CD4-positive, alpha-beta memory T cell (primary cell): ENCODE data around the gene GFM1. TPM values are rescaled to one million over a fixed set of nuclear protein-coding genes. Genes with fewer than 3 reads are reported as not detected.

Experiments
- CTCF ChIA-PET: fragments of 350-600 bp; sonication (Branson Sonifier 250); formaldehyde crosslinking; loops from one replicate; lab custom pipeline; 2021; ENCODE audit warnings: inconsistent platforms; ENCODE audit not compliant: partially characterized antibody; lab: Charles Lee
- POLR2A ChIA-PET: fragments of 350-600 bp; sonication (Branson Sonifier 250); formaldehyde crosslinking; loops from one replicate; lab custom pipeline; 2021; ENCODE audit not compliant: partially characterized antibody; lab: Charles Lee
- DNase-seq, 5 donors: peaks; one replicate each; pipeline versions ENCODE4 v3.0.0 to v3.0.0-alpha.2; 2020 to 2022; ENCODE audit warnings: mixed read lengths in 1 of 5
- H3K27ac ChIP-seq: one replicate; pipeline ENCODE4 v1.7.0; 2013; ENCODE audit warnings: low read depth, low read length
- H3K27me3 ChIP-seq: 2 replicates; pipeline ENCODE4 v1.7.0; 2013; ENCODE audit warnings: mild to moderate bottlenecking, low read length, moderate library complexity; ENCODE audit not compliant: insufficient read depth
- H3K36me3 ChIP-seq: 2 replicates; pipeline ENCODE4 v1.7.0; 2013; ENCODE audit warnings: mild to moderate bottlenecking, low read length, moderate library complexity; ENCODE audit not compliant: insufficient read depth
- H3K4me1 ChIP-seq: 2 replicates; pipeline ENCODE4 v1.7.0; 2013; ENCODE audit warnings: mild to moderate bottlenecking, low read length, moderate library complexity; ENCODE audit not compliant: insufficient read depth
- H3K4me3 ChIP-seq, 2 donors: one replicate each; pipeline ENCODE4 v1.7.0; 2013; ENCODE audit warnings: low read length in 2 of 2, mild to moderate bottlenecking in 1 of 2
- H3K9me3 ChIP-seq, 2 donors: one replicate each; pipeline ENCODE4 v1.7.0; 2013; ENCODE audit warnings: low read length in 2 of 2, control low read depth in 1 of 2; ENCODE audit not compliant: control insufficient read depth in 1 of 2
- H3K27ac Mint-ChIP-seq, 7 donors: one replicate each; pipeline ENCODE4 v1.8.0; 2020 to 2021; ENCODE audit warnings: mixed read lengths in 7 of 7, mild to moderate bottlenecking in 6 of 7, inconsistent platforms in 3 of 7, moderate library complexity in 3 of 7
- H3K27me3 Mint-ChIP-seq, 2 donors: one replicate each; pipeline ENCODE4 v1.8.0; 2020 to 2021; ENCODE audit warnings: mixed read lengths in 2 of 2
- H3K36me3 Mint-ChIP-seq, 2 donors: one replicate each; pipeline ENCODE4 v1.8.0; 2020 to 2021; ENCODE audit warnings: mixed read lengths in 2 of 2, inconsistent platforms in 1 of 2, mild to moderate bottlenecking in 1 of 2
- H3K4me1 Mint-ChIP-seq, 4 donors: one replicate each; pipeline ENCODE4 v1.8.0; 2020 to 2021; ENCODE audit warnings: mixed read lengths in 4 of 4, mild to moderate bottlenecking in 1 of 4
- H3K4me3 Mint-ChIP-seq, 8 donors: one replicate each; pipeline ENCODE4 v1.8.0; 2020 to 2021; ENCODE audit warnings: mixed read lengths in 8 of 8, mild to moderate bottlenecking in 7 of 8, moderate library complexity in 6 of 8, inconsistent platforms in 3 of 8
- H3K9me3 Mint-ChIP-seq, 8 donors: one replicate each; pipeline ENCODE4 v1.8.0; 2020 to 2021; ENCODE audit warnings: mixed read lengths in 8 of 8, mild to moderate bottlenecking in 5 of 8, inconsistent platforms in 3 of 8, moderate library complexity in 1 of 8
- intact Hi-C: fragments of 100-400 bp; cut with micrococcal nuclease; formaldehyde crosslinking; loops from one replicate; pipeline ENCODE4 v1.15.1; 2023
- polyA plus RNA-seq, 2 donors: library from polyadenylated mRNA; unstranded; fragments of 300-500 nt; fragmentation: Illumina TruSeq; gene quantifications; one replicate each; pipeline ENCODE4 v1.2.3, GENCODE V29; 2021
- total RNA-seq, 2 experiments: library from RNA; stranded (reverse); gene quantifications; one replicate each; pipeline ENCODE4 v1.2.3, GENCODE V29; 2021

GFM1 gene
- total and polyA plus RNA-seq, 4 experiments from 2014 or later: 40.9 to 44.2 (median 43.2) TPM

DNA sequence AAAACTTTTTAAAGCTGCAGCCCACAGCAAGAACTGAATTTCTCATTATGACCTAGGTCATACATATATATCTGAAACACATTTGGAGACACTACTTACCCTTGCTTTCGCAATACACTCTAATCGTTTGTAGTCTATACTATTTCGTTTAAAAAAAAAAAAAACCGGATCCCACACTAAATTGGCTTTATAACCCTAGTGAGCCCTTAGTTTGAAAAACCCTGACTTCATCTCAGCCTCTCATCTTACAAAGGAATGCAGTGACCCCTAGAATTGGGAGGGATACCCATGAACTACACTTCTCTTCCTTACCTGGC lies 83.7 kb downstream of the GFM1 start:
- DNase-seq: no peak
- Histone ChIP-seq H3K4me3 (peak overlapping the region in 1 of 2 donors; percentile 3), H3K36me3 (no peaks in the 10 kb centered on the region), H3K27me3 (no peaks in the 10 kb centered on the region), H3K4me1 (peaks cover 31% of the 10 kb centered on the region), H3K9me3 (no peaks in the 10 kb centered on the region), H3K27ac (no peak overlapping the region)
- intact Hi-C loops: loop anchor here (5.0 kb wide), 1 partner anchor 534 kb away; no protein-coding TSS in a partner anchor
- POLR2A ChIA-PET: interaction anchor here (0.8 to 2.9 kb wide), 3 partner anchors 63 to 84 kb away, joined by 3 to 10 read pairs (median 8); partner anchors contain the start of genes GFM1 and MFSD1
- Mint-ChIP-seq H3K4me3 (peak overlapping the region; percentile 17 to 82 (median 60)), H3K36me3 (no peaks in the 10 kb centered on the region), H3K27ac (peak overlapping the region in 4 of 7 donors; percentile 7 to 98 (median 36)), H3K4me1 (peaks cover 23 to 45% (median 38%) of the 10 kb centered on the region in 4 donors), H3K27me3 (peaks cover 0 to 2% of the 10 kb centered on the region in 2 donors), H3K9me3 (no peaks in the 10 kb centered on the region)
- CTCF ChIA-PET: interaction anchor here (0.7 to 8.2 kb wide), 41 partner anchors 8 to 1122 kb away, joined by 3 to 136 read pairs (median 6); partner anchors contain the start of gene MFSD1

DNA sequence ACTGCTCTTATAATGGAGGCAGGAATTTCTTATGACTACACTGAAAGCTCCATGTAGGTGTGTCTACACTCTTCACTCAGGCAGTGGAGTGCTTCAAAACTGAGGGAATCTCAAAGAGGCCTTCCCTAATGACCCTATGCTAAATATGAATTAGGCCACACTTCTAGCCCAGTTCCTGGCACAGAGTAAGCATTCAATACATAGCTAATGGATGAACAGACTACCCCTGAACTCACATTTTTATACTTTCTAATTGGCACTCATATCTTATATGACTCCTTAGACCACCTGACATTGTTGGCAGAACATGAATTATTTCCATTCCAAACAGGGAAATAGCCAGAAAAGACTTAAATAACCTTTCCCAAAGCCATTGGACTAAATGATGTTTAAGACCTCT lies 84.5 kb downstream of the GFM1 start:
- H3K9me3 ChIP-seq: no peaks in the 10 kb centered on the region
- H3K36me3 ChIP-seq: no peaks in the 10 kb centered on the region
- Mint-ChIP-seq H3K9me3 (peaks cover 0 to under 1% (median 0%) of the 10 kb centered on the region in 8 donors), H3K27me3 (peaks cover 1 to 2% of the 10 kb centered on the region in 2 donors), H3K36me3 (peaks cover 0 to 1% of the 10 kb centered on the region in 2 donors), H3K4me3 (peak overlapping the region in 3 of 8 donors; percentile 6 to 63 (median 10)), H3K27ac (peak overlapping the region in 1 of 7 donors; percentile 35), H3K4me1 (peaks cover 20 to 36% (median 32%) of the 10 kb centered on the region in 4 donors)
- no peak overlapping the region for H3K4me3 ChIP-seq
- CTCF ChIA-PET: interaction anchor here (1.3 to 4.9 kb wide), 8 partner anchors 9 to 73 kb away, joined by 5 to 40 read pairs (median 13); partner anchors contain the start of gene MFSD1
- POLR2A ChIA-PET: interaction anchor here (2.7 kb wide), 1 partner anchor 73 kb away, joined by 10 read pairs; the partner anchor contains the start of gene MFSD1
- no peaks in the 10 kb centered on the region for H3K27me3 ChIP-seq
- intact Hi-C loops: loop anchor here (5.0 kb wide), 1 partner anchor 533 kb away; no protein-coding TSS in a partner anchor
- no peak for DNase-seq
- H3K27ac ChIP-seq: no peak overlapping the region
- H3K4me1 ChIP-seq: peaks cover 23% of the 10 kb centered on the region

DNA sequence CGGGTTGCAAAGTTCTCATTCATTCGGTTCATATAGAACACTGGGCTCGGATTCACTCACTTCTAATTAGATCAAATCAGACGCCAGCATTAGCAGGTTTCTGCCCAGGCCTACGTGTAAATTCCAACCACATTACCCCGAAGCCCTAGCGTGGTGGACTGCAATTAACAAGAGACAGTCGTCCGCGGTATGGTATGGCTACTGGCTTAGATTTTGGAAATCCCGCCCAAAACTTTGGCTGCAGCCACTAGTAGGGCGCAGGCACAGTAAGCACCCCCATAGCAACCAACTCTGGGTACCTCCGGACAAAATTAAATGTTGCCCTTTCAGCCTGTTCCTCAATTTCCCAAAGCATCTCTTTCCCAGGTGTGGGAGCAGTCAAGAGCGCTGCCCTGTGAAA lies 87.2 kb downstream of the GFM1 start:
- H3K4me3 Mint-ChIP-seq: peak overlapping the region; percentile 55 to 78 (median 64)
- POLR2A ChIA-PET: interaction anchor here (1.4 kb wide), 1 partner anchor 9 kb away, joined by 4 read pairs; no protein-coding TSS in a partner anchor
- peaks cover 0 to 15% of the 10 kb centered on the region in 2 donors for H3K36me3 Mint-ChIP-seq
- Histone ChIP-seq H3K4me3 (peak overlapping the region in 1 of 2 donors; percentile 28), H3K36me3 (no peaks in the 10 kb centered on the region), H3K9me3 (no peaks in the 10 kb centered on the region), H3K4me1 (peaks cover 21% of the 10 kb centered on the region), H3K27ac (no peak overlapping the region), H3K27me3 (no peaks in the 10 kb centered on the region)
- no peak overlapping the region for H3K27ac Mint-ChIP-seq
- CTCF ChIA-PET: interaction anchor here (1.4 to 3.4 kb wide), 3 partner anchors 9 to 60 kb away, joined by 3 to 13 read pairs (median 8); no protein-coding TSS in a partner anchor
- H3K27me3 Mint-ChIP-seq: peaks cover 2% of the 10 kb centered on the region in 2 donors
- no peak for DNase-seq
- H3K9me3 Mint-ChIP-seq: peaks cover 0 to 11% (median 7%) of the 10 kb centered on the region in 8 donors
- H3K4me1 Mint-ChIP-seq: peaks cover 15 to 23% (median 18%) of the 10 kb centered on the region in 4 donors
- intact Hi-C loops: no loop called here

DNA sequence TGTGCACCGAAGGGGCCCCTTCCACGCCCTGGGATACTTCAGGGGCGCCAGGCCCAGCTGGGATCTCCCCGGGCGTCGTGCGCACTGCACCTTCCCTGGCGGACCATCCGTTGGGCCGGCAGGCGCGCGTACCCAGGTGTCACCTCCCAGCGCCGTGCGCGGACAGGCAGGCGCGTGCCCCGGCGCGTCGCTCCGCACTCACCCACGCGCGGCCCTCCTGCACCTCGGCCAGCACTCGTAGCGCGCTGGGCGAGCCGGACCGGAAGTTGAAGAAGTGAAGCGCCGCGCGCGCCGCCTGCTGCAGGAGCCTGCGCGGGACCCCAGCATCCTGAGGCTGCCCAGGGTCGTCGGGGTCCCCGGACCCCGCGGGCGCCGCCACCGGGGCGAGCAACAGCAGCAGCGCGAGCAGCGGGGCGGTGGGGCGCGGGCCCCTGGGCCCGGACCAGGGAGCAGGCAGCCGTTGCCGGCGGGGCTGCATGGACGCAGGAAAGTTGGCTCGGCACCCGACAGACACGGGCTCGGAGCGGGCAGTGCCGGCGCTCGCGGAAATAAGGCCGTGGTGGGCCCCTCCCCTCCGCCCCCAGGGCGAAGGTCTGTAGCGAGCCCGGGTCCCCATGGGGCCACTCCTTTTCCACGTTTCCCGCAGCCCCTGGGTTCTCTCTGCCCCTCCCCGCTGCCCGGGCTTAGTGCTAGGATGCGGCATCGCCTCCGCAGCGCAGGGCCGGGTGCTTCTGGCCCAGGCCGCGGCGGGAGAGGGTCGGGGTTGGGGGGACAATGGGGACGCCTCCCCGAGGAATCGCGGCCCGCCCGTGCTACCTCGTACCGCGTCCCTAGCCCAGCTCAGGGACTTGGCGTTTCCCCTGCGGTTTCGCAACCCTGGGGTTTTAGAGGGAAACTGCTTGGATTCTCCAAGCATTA lies 87.9 kb downstream of the GFM1 start, which contains the start of gene RARRES1:
TSS of gene RARRES1 (minus strand) at position 520 of the 918 bp plus-strand sequence. CDS start at position 478, 42 bp downstream.
- Histone ChIP-seq H3K36me3 (no peaks in the 10 kb centered on the region), H3K4me1 (peaks cover 17% of the 10 kb centered on the region), H3K9me3 (no peaks in the 10 kb centered on the region), H3K27ac (no peak within 1 kb of the TSS), H3K4me3 (peak within 1 kb of the TSS in 1 of 2 donors; percentile 28), H3K27me3 (no peaks in the 10 kb centered on the region)
- intact Hi-C loops: no loop called here
- DNase-seq: peak in 3 of 5 donors; percentile 17 to 20 (median 18)
- POLR2A ChIA-PET: interaction anchor here (1.4 kb wide), 1 partner anchor 10 kb away, joined by 4 read pairs; no protein-coding TSS in a partner anchor
- CTCF ChIA-PET: interaction anchor here (1.4 to 3.4 kb wide), 2 partner anchors 10 to 57 kb away, joined by 3 to 13 read pairs; no protein-coding TSS in a partner anchor
- H3K4me3 Mint-ChIP-seq: peak within 1 kb of the TSS; percentile 55 to 78 (median 64)
- peaks cover 0 to 15% of the 10 kb centered on the region in 2 donors for H3K36me3 Mint-ChIP-seq
- peaks cover 13 to 17% (median 14%) of the 10 kb centered on the region in 4 donors for H3K4me1 Mint-ChIP-seq
- peaks cover 2% of the 10 kb centered on the region in 2 donors for H3K27me3 Mint-ChIP-seq
- no peak within 1 kb of the TSS for H3K27ac Mint-ChIP-seq
- peaks cover 0 to 11% (median 7%) of the 10 kb centered on the region in 8 donors for H3K9me3 Mint-ChIP-seq

DNA sequence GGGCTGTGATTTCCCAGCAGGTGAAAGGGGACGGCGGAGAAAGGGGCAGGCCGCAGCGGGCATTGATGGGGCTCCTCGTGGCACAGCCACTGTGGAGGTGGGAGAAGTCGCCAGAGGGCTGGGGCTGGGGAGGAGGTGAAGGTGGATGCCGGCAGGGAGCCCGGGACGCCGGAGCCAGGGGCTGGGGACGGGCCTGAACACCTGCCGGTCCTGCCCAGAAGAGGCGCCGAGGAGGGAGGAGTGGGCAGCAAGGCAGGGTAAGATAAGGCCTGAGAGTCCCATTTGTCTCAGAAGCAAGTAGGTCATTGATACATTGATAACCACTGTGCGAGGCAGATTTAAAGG lies 88.5 kb downstream of the GFM1 start:
- peaks cover 0 to 15% of the 10 kb centered on the region in 2 donors for H3K36me3 Mint-ChIP-seq
- no peaks in the 10 kb centered on the region for H3K36me3 ChIP-seq
- no peak for DNase-seq
- no peaks in the 10 kb centered on the region for H3K9me3 ChIP-seq
- CTCF ChIA-PET: no interaction called here
- H3K4me1 ChIP-seq: peaks cover 11% of the 10 kb centered on the region
- H3K27me3 ChIP-seq: no peaks in the 10 kb centered on the region
- POLR2A ChIA-PET: interaction anchor here (1.4 kb wide), 1 partner anchor 10 kb away, joined by 4 read pairs; no protein-coding TSS in a partner anchor
- no peak overlapping the region for H3K4me3 ChIP-seq
- H3K27me3 Mint-ChIP-seq: peaks cover under 1 to 2% of the 10 kb centered on the region in 2 donors
- peaks cover 0 to 11% (median 7%) of the 10 kb centered on the region in 8 donors for H3K9me3 Mint-ChIP-seq
- H3K27ac ChIP-seq: no peak overlapping the region
- intact Hi-C loops: no loop called here
- H3K4me3 Mint-ChIP-seq: peak overlapping the region in 6 of 8 donors; percentile 30 to 48 (median 36)
- peaks cover 6 to 11% (median 8%) of the 10 kb centered on the region in 4 donors for H3K4me1 Mint-ChIP-seq
- H3K27ac Mint-ChIP-seq: no peak overlapping the region

DNA sequence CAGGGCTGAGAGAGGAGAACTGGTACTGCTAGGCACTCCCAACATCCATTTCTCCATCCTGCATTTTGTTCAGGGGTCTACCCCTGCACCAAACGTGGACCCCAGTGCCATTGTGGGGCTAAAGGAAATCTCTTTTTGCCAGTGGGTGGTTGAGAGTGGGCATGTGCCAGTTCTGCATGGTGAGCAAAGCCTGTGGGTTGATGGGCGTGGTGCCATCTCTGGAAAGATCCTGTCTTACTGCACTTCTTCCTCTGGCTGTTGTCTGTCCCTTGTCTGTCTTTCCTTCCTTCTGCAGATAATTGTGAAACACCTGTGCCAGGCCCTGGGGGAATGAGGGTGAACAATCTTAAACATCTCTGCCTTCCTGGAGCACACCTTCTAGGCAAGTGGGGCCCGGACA lies 89.3 kb downstream of the GFM1 start:
- DNase-seq: no peak
- Histone ChIP-seq H3K27ac (no peak overlapping the region), H3K36me3 (no peaks in the 10 kb centered on the region), H3K4me3 (no peak overlapping the region), H3K9me3 (no peaks in the 10 kb centered on the region), H3K4me1 (peaks cover 7% of the 10 kb centered on the region), H3K27me3 (no peaks in the 10 kb centered on the region)
- H3K4me1 Mint-ChIP-seq: peaks cover 3 to 7% (median 6%) of the 10 kb centered on the region in 4 donors
- H3K27ac Mint-ChIP-seq: no peak overlapping the region
- peaks cover 0 to 15% of the 10 kb centered on the region in 2 donors for H3K36me3 Mint-ChIP-seq
- CTCF ChIA-PET: no interaction called here
- H3K27me3 Mint-ChIP-seq: peaks cover 0 to 2% of the 10 kb centered on the region in 2 donors
- peak overlapping the region in 5 of 8 donors; percentile 13 to 73 (median 34) for H3K4me3 Mint-ChIP-seq
- POLR2A ChIA-PET: no interaction called here
- intact Hi-C loops: no loop called here
- peaks cover 0 to 11% (median 7%) of the 10 kb centered on the region in 8 donors for H3K9me3 Mint-ChIP-seq
